Neural cell (in vitro differentiated cells): ENCODE data around the gene PTGER4.

Source experiments
- CTCF ChIP-seq: fragments of 450-650 bp; IDR thresholded peaks from 2 replicates; pipeline ENCODE4 v1.5.1; 2014; ENCODE audit warnings: antibody characterized with exemption, mild to moderate bottlenecking, moderate library complexity; ENCODE audit not compliant: poor library complexity, severe bottlenecking
- EZH2 ChIP-seq: fragments of 200-600, 300-800 bp; shearing (Covaris generic), sonication (generic); IDR thresholded peaks from 2 replicates; pipeline ENCODE4 v1.6.1; 2014; ENCODE audit warnings: antibody characterized with exemption, low read length, borderline replicate concordance, mild to moderate bottlenecking; ENCODE audit not compliant: insufficient read depth, poor library complexity, severe bottlenecking
- RAD21 ChIP-seq: fragments of 450-650 bp; conservative IDR thresholded peaks from 2 replicates; pipeline ENCODE4 v1.6.1; 2014; ENCODE audit warnings: antibody characterized with exemption, mild to moderate bottlenecking, moderate library complexity
- TAF1 ChIP-seq: IDR thresholded peaks from 2 replicates; pipeline ENCODE4 v1.6.1; 2012; ENCODE audit warnings: low read depth

GRCh38 chr5:40672425-40672824 is 7.3 kb upstream of the PTGER4 start:
- no peak for TF ChIP-seq CTCF
- no peak for TF ChIP-seq RAD21
- no peak for TF ChIP-seq EZH2
- no peak for TF ChIP-seq TAF1
